Activated CD4-positive, alpha-beta T cell treated with anti-CD3 and anti-CD28 coated beads, Interleukin-2, amount 10 ng/mL, durations not matched to agents 24 days and 14 days (primary cell): Measurements from ENCODE around the gene WDR26. TPM values are rescaled to one million over a fixed set of nuclear protein-coding genes. Genes with fewer than 3 reads are reported as not detected.
A peak's percentile ranks its signal among the peaks of the same experiment; 100 is the strongest.

Experiments
- DNase-seq: peaks from one replicate; pipeline ENCODE4 v3.0.0; 2022
- H3K27ac Mint-ChIP-seq: one replicate; pipeline ENCODE4 v1.8.0; 2022; ENCODE audit warnings: mild to moderate bottlenecking, mixed read lengths
- H3K27me3 Mint-ChIP-seq: one replicate; pipeline ENCODE4 v1.8.0; 2022; ENCODE audit warnings: mixed read lengths
- H3K36me3 Mint-ChIP-seq: one replicate; pipeline ENCODE4 v1.8.0; 2022; ENCODE audit warnings: low read depth, mild to moderate bottlenecking, mixed read lengths
- H3K4me1 Mint-ChIP-seq: one replicate; pipeline ENCODE4 v1.8.0; 2021; ENCODE audit warnings: mixed read lengths
- H3K4me3 Mint-ChIP-seq: one replicate; pipeline ENCODE4 v1.8.0; 2022; ENCODE audit warnings: mild to moderate bottlenecking, moderate library complexity, mixed read lengths
- H3K9me3 Mint-ChIP-seq: one replicate; pipeline ENCODE4 v1.8.0; 2021; ENCODE audit warnings: mixed read lengths
- intact Hi-C: fragments of 100-400 bp; cut with micrococcal nuclease; formaldehyde crosslinking; loops from one replicate; pipeline ENCODE4 v1.15.1; 2023
- total RNA-seq: library from RNA; stranded (reverse); gene quantifications from 2 replicates; pipeline ENCODE4 v1.2.3, GENCODE V29; 2022

WDR26 gene
- total RNA-seq, 1 donor from 2014 or later, result 90.9 TPM

DNA sequence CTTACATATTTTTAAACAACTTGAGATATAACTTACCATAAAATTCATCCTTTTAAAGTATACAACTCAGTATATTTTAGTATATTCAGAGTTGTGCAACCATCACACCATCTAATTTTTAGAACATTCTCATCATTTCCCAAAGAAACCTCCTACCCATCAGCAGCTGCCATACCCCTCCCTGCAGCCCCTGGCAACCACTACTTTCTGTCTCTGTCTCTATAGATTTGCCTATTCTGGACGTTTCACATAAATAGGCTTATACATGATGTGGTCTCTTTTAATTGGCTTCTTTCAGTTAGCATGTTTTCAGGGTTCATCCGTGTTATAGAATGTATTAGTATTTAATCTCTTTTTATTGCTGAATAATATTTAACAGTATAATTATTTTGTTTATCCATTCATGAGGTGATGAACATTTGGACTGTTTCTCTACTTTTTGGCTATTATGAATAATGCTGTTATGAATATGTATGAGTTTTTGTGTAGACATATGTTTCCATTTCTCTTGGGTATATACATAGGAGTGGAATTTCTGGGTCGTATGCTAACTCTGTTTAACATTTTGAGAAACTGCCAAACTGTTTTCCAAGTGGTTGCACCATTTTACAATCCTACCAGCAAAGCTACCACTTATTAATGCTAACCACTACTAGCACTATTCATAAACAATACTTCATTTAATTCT lies 29.5 kb downstream of the WDR26 start:
- Mint-ChIP-seq H3K36me3 (peaks cover 55% of the 10 kb centered on the region), H3K4me3 (no peak overlapping the region), H3K27me3 (no peaks in the 10 kb centered on the region)

GRCh38 chr1:224402472-224403036 lies 32.0 kb downstream of the WDR26 start:
- DNase-seq, result no peak
- Mint-ChIP-seq H3K4me3 (no peak overlapping the region), H3K9me3 (no peaks in the 10 kb centered on the region), H3K27me3 (no peaks in the 10 kb centered on the region), H3K4me1 (peaks cover 25% of the 10 kb centered on the region), H3K27ac (no peak overlapping the region), H3K36me3 (peaks cover 60% of the 10 kb centered on the region)
- intact Hi-C loops, result no loop called here

More for the DNA sequence above, 29.5 kb downstream of the WDR26 start:
- H3K27ac Mint-ChIP-seq, result no peak overlapping the region
- intact Hi-C loops, result no loop called here
- no peak for DNase-seq
- H3K4me1 Mint-ChIP-seq, result peaks cover 28% of the 10 kb centered on the region
- H3K9me3 Mint-ChIP-seq, result no peaks in the 10 kb centered on the region

GRCh38 chr1:224399887-224400286 lies 34.7 kb downstream of the WDR26 start:
- intact Hi-C loops, result no loop called here
- H3K4me3 Mint-ChIP-seq, result no peak overlapping the region
- no peaks in the 10 kb centered on the region for H3K27me3 Mint-ChIP-seq
- no peak overlapping the region for H3K27ac Mint-ChIP-seq
- no peak for DNase-seq
- no peaks in the 10 kb centered on the region for H3K9me3 Mint-ChIP-seq
- peaks cover 14% of the 10 kb centered on the region for H3K4me1 Mint-ChIP-seq
- peaks cover 64% of the 10 kb centered on the region for H3K36me3 Mint-ChIP-seq

GRCh38 chr1:224393294-224393693 lies 41.3 kb downstream of the WDR26 start:
- no peak overlapping the region for H3K4me3 Mint-ChIP-seq
- peaks cover 78% of the 10 kb centered on the region for H3K36me3 Mint-ChIP-seq
- H3K27me3 Mint-ChIP-seq, result no peaks in the 10 kb centered on the region
- H3K27ac Mint-ChIP-seq, result no peak overlapping the region
- H3K9me3 Mint-ChIP-seq, result no peaks in the 10 kb centered on the region
- intact Hi-C loops, result no loop called here
- peaks cover 15% of the 10 kb centered on the region for H3K4me1 Mint-ChIP-seq
- no peak for DNase-seq

GRCh38 chr1:224392411-224393249 lies 42.0 kb downstream of the WDR26 start:
- no peak for DNase-seq
- Mint-ChIP-seq H3K27ac (peak overlapping the region; percentile 36), H3K36me3 (peaks cover 78% of the 10 kb centered on the region), H3K4me1 (peaks cover 17% of the 10 kb centered on the region), H3K4me3 (no peak overlapping the region), H3K27me3 (no peaks in the 10 kb centered on the region), H3K9me3 (no peaks in the 10 kb centered on the region)
- intact Hi-C loops, result no loop called here

GRCh38 chr1:224390517-224390916 lies 44.1 kb downstream of the WDR26 start:
- Mint-ChIP-seq H3K27me3 (no peaks in the 10 kb centered on the region), H3K36me3 (peaks cover 69% of the 10 kb centered on the region), H3K4me3 (no peak overlapping the region), H3K27ac (no peak overlapping the region), H3K4me1 (peaks cover 26% of the 10 kb centered on the region), H3K9me3 (no peaks in the 10 kb centered on the region)
- intact Hi-C loops, result no loop called here
- DNase-seq, result no peak

GRCh38 chr1:224387943-224388342 lies 46.7 kb downstream of the WDR26 start:
- Mint-ChIP-seq H3K27me3 (no peaks in the 10 kb centered on the region), H3K36me3 (peaks cover 64% of the 10 kb centered on the region), H3K27ac (no peak overlapping the region), H3K4me1 (peaks cover 24% of the 10 kb centered on the region), H3K4me3 (no peak overlapping the region), H3K9me3 (no peaks in the 10 kb centered on the region)
- intact Hi-C loops, result no loop called here
- DNase-seq, result no peak

DNA sequence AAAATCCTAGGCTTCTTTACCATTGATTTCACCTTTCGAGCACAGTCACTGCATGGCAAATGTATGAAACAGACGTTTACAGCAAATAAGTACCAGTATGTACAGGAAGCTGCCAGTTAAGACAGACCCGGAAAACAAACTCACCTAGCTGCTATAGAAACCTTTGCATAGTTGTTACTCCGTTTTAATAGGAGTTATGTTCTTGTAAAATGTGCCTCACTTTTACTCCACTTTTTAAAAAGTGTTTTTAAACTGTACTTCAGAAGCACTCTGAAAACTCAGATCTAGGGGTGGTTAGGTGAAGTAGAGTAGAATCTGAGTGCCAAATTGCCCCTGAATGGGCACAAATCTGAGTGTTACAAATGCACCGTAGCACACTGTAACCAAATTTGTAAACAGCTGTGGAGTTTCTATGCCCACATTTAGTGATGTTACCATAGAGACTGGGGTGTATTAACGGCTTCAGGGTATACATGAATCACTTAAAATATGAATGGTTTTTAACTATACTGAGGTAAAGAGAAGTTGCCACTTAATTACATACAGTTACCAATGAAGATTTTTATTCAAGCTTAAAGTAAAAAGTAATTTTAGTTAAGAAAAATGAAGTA lies 47.2 kb downstream of the WDR26 start:
- H3K27me3 Mint-ChIP-seq, result no peaks in the 10 kb centered on the region
- H3K36me3 Mint-ChIP-seq, result peaks cover 61% of the 10 kb centered on the region

GRCh38 chr1:224383218-224383617 lies 51.4 kb downstream of the WDR26 start:
- intact Hi-C loops, result loop anchor here (5.0 kb wide), 1 partner anchor 1044 kb away; the partner anchor contains the start of gene LBR
- no peak overlapping the region for H3K4me3 Mint-ChIP-seq
- peaks cover 51% of the 10 kb centered on the region for H3K36me3 Mint-ChIP-seq
- H3K4me1 Mint-ChIP-seq, result peaks cover 55% of the 10 kb centered on the region
- H3K27me3 Mint-ChIP-seq, result no peaks in the 10 kb centered on the region
- no peaks in the 10 kb centered on the region for H3K9me3 Mint-ChIP-seq
- no peak for DNase-seq
- peak overlapping the region; percentile 40 for H3K27ac Mint-ChIP-seq

More for the DNA sequence above, 47.2 kb downstream of the WDR26 start:
- Mint-ChIP-seq H3K9me3 (no peaks in the 10 kb centered on the region), H3K4me3 (no peak overlapping the region), H3K4me1 (peaks cover 21% of the 10 kb centered on the region), H3K27ac (peak overlapping the region; percentile 51)
- DNase-seq, result no peak
- intact Hi-C loops, result no loop called here

DNA sequence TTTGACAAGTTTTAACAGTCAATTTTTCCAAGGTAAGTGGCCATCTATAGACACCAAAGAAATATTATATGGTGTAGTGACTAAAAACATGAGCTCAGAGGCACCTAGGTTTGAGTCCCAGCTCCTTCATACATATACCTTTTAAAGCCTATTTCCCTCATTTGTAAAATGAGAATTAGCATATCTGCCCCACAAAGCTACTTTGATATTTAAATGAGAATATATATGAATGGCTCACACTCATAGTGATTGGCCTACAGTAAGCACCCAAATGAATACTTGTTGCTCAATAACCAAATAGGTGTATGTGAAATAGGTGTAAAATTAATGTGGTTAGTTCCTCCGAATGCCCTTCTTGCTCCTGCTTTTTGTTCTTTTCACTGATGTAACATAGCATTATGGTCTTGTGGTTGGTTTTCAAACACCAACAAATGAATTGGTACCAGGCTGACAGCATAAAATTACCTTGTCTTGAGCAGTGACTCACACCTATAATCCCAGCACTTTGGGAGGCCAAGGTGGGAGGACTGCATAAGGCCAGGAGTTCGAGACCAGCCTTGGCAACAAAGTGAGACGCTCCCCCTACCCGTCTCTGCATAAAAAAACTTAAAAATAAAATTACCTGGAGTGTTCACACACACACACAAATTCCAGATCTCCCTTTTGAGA lies 52.6 kb downstream of the WDR26 start:
- Mint-ChIP-seq H3K9me3 (no peaks in the 10 kb centered on the region), H3K27me3 (no peaks in the 10 kb centered on the region), H3K4me3 (peak overlapping the region; percentile 66), H3K36me3 (peaks cover 56% of the 10 kb centered on the region), H3K4me1 (peaks cover 59% of the 10 kb centered on the region), H3K27ac (peak overlapping the region; percentile 92)
- DNase-seq, result no peak
- intact Hi-C loops, result loop anchor here (1.0 to 5.0 kb wide), 5 partner anchors 14 to 1045 kb away; partner anchors contain the start of genes LBR and WDR26

DNA sequence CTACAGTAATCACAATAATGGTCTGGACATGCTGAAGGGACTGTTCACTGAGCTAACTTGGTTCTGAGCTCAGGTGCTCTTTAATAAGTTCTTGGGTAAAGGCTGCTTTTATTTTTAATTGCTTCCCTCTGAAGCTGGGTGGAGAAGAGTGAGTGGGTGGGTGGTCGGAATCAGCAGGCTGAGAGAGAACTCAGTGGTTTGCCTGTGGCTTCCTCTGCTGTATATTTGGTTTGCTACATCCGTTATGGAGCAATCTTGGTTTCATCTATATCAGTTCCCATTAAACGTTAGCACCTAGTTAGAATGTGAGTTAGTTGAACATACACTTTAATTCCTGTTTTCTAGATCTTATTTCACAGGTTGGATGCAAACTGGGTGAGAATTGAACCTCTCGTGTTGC lies 54.6 kb downstream of the WDR26 start:
- Mint-ChIP-seq H3K27ac (peak overlapping the region; percentile 82), H3K9me3 (no peaks in the 10 kb centered on the region), H3K27me3 (no peaks in the 10 kb centered on the region), H3K4me1 (peaks cover 72% of the 10 kb centered on the region), H3K36me3 (peaks cover 62% of the 10 kb centered on the region), H3K4me3 (peak overlapping the region; percentile 80)
- intact Hi-C loops, result loop anchor here (1.0 to 5.0 kb wide), 5 partner anchors 24 to 1047 kb away; partner anchors contain the start of genes CNIH4, LBR and WDR26
- peak; percentile 86 for DNase-seq

- peaks cover 67% of the 10 kb centered on the region for H3K36me3 Mint-ChIP-seq
- H3K27me3 Mint-ChIP-seq, result no peaks in the 10 kb centered on the region
- H3K27ac Mint-ChIP-seq, result peak overlapping the region; percentile 82
- intact Hi-C loops, result loop anchor here (5.0 kb wide), 2 partner anchors 387 to 547 kb away; no protein-coding TSS in a partner anchor
- peaks cover 2% of the 10 kb centered on the region for H3K9me3 Mint-ChIP-seq
- peaks cover 79% of the 10 kb centered on the region for H3K4me1 Mint-ChIP-seq
- DNase-seq, result peak; percentile 56
- H3K4me3 Mint-ChIP-seq, result peak overlapping the region; percentile 80
Observed at GRCh38 chr1:224378855-224379631, 55.6 kb downstream of the WDR26 start.
